Hippocampal formation (tissue), 2 donors: ENCODE data around the gene HAPLN2.

Source experiments
- DNase-seq, 2 donors: peaks; one replicate each; lab custom pipeline; 2025; lab: John Stamatoyannopoulos, UW

The HAPLN2 gene

DNA sequence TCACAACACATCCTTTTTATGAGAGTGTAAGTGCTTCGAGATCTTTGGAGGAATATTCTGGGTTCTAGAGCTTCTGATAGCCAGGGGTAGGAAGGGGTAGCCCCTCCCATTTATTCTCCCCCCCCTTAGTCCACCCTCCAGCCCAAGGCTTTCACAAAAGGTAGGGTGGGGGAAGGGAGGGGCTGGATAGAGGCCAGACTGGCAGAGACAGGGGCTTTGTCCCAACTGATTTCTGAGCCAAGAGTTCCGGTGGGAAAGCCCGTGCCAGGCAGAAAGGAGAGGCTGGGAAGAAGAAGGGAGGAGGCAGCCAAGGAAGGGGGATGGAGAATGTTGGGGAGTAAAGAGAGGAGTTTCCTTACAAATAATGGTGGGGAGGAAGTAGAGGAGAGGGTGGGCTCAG, 25.8 kb downstream of the HAPLN2 start:
- peak in 1 of 2 donors; percentile 31 for DNase-seq

DNA sequence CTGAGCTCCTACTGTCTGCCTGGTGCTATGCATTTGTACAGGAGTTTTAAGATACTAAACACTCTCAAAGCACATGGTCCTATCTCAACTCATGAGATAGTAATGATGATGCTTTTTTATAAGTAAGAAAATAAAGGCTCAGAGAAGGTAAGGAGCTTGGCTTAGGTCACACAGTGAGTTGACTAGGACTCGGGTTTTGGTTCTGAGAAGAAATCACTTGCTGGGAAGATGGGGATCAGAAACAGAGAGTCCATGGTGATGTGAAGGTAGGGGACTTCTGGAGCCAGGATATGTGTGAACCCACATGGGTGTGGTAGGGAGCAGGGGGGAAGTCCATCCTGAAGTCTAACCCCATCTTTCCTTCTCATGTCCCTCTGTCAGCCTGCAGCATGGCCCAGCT, 26.5 kb downstream of the HAPLN2 start:
- no peak for DNase-seq

DNA sequence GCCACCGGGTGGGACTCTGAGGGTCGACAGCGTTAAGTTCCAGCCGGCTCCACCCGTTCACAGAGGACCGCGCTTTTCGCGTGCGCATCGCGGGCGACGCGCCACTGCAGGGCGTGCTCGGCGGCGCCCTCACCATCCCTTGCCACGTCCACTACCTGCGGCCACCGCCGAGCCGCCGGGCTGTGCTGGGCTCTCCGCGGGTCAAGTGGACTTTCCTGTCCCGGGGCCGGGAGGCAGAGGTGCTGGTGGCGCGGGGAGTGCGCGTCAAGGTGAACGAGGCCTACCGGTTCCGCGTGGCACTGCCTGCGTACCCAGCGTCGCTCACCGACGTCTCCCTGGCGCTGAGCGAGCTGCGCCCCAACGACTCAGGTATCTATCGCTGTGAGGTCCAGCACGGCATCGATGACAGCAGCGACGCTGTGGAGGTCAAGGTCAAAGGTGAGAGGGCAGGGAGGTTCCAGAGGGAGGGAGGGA, 27.6 kb downstream of the HAPLN2 start:
- no peak for DNase-seq

DNA sequence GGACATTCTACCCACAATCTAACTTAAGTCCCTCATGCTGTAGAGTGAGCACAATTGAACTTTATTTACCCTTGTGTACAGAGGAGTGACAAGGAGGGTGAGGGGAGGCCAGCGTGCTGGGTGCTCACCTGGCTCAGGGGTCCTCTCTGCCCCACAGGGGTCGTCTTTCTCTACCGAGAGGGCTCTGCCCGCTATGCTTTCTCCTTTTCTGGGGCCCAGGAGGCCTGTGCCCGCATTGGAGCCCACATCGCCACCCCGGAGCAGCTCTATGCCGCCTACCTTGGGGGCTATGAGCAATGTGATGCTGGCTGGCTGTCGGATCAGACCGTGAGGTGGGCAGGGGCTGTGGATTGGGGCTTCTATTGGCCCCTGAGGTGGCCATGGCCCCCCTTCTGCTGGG, 28.1 kb downstream of the HAPLN2 start:
- DNase-seq, result no peak

DNA sequence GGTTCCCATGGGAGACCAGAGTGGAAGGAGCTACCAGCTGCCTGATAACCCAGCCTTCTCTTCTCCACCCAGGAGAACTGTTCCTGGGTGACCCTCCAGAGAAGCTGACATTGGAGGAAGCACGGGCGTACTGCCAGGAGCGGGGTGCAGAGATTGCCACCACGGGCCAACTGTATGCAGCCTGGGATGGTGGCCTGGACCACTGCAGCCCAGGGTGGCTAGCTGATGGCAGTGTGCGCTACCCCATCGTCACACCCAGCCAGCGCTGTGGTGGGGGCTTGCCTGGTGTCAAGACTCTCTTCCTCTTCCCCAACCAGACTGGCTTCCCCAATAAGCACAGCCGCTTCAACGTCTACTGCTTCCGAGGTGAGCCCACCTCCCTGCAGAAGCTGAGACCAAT, 29.3 kb downstream of the HAPLN2 start:
- DNase-seq, result no peak

DNA sequence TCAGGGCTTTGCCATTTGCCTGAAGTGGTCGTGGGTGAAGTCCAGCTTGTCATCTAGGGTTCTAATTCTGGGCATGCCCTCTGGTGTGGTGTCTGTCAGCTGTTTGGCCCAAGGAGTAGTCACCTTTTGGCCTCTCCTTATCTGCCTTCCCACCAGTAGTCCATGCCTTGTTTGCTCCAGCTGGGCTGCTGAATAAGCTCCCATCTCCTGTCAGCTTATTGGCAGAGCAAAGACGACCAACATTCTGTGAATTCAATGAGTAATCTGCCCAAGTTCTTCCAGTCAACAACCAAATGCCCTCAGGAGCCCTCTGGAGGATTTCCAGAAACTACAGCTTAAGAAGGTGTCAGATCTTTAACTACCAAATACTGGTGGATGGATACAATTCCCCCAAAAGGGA, 29.7 kb downstream of the HAPLN2 start:
- DNase-seq, result no peak

DNA sequence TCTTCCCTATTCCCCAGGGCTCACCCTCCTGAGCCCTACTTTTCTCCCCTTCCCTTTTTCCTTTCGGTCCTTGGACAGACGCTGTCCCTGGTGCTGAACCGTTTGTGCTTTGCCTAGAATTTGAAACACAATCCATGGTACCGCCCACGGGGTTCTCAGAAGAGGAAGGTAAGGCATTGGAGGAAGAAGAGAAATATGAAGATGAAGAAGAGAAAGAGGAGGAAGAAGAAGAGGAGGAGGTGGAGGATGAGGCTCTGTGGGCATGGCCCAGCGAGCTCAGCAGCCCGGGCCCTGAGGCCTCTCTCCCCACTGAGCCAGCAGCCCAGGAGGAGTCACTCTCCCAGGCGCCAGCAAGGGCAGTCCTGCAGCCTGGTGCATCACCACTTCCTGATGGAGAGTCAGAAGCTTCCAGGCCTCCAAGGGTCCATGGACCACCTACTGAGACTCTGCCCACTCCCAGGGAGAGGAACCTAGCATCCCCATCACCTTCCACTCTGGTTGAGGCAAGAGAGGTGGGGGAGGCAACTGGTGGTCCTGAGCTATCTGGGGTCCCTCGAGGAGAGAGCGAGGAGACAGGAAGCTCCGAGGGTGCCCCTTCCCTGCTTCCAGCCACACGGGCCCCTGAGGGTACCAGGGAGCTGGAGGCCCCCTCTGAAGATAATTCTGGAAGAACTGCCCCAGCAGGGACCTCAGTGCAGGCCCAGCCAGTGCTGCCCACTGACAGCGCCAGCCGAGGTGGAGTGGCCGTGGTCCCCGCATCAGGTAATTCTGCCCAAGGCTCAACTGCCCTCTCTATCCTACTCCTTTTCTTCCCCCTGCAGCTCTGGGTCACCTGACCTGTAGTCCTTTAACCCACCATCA, 33.1 kb downstream of the HAPLN2 start:
- DNase-seq, result no peak

DNA sequence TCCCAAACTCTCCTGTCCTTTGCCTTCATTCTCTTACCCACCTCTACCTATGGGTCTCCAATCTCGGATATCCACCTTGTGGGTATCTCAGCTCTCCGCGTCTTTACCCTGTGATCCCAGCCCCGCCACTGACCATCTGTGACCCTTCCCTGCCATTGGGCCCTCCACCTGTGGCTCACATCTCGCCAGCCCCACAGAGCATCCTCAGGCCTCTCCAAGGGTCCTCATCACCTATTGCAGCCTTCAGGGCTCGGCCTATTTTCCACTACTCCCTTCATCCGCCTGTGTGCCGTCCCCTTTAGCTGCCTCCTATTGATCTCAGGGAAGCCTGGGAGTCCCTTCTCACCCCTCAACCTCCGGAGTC, 33.8 kb downstream of the HAPLN2 start:
- DNase-seq, result no peak

DNA sequence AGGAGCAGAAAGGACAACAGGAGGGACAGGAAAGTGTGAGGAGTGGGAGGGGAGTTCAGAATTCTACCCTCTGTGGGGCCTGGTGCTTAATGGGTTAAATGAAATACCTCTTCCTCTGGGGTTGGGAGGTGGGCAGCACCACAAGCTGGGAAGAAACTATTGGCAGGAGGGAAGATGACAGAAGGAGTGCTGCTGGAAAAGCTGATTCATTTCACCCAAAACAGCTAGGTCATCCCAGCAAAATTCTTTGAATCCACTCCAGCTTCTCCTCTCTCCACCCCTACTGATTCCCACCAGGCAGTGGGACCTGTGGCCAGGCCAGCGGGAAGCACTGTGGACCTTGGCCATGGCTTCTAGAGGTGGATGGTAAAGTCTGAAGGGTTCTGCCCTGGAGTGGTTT, 35.5 kb downstream of the HAPLN2 start:
- DNase-seq, result no peak

DNA sequence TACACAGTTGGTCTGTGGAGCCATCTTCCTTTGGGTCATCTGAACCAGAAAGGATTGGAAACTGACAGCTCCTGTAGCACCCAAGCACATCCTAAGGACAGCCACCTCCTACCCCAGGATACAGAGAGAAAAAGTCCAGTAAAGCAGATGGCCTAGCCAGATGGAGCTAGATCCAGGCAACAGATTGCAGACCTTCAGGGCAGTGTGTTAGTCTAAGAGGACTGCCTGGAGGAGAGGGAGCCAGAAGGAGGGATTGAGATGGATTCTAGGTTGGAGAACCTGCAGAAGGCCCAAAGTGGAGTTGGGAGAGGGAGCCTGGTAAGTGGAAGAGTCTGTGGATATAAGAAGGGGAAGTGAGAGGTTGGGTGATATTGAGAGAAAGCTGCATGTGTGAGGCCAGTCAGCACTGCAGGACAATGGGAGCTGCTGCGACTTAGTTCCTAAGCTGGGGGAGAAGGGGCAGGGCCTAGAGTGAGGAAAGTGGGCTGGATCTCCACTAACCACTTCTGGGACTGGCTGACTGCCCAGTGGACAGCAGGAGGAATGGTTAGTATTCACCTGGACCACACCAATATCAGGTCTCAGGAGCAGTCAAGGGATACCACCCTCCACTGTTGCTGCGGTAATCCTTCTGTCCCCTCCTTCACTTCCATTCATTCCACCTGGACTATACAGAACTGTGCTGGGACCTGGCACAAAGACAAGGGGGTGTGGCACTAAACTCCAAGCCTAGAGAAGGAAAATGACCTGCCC, 36.1 kb downstream of the HAPLN2 start:
- no peak for DNase-seq

DNA sequence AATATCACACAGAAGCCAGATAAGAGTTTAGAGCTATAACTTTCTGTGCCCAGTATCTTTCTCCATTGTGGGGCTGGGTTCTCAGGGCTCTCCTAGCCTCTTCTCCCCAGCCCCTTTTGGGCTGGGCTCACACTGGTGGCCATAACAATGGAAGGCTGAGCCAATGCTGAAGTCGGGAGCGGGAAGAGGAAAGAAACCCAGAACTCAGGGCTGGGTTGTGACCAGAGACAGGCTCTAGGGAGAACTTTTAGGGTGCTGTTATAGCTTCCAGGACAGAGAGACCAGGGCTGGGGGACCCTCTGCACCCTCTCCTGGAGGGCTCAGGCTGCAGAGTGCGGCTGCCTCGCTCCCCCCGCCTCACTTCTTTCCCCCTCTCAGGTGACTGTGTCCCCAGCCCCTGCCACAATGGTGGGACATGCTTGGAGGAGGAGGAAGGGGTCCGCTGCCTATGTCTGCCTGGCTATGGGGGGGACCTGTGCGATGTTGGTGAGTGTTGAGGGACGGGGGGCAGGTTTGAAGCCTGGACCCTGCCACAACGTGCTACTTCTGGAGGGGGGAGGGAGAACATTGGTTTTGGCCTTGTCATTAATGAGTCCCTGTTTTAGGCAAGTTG, 36.8 kb downstream of the HAPLN2 start:
- no peak for DNase-seq

DNA sequence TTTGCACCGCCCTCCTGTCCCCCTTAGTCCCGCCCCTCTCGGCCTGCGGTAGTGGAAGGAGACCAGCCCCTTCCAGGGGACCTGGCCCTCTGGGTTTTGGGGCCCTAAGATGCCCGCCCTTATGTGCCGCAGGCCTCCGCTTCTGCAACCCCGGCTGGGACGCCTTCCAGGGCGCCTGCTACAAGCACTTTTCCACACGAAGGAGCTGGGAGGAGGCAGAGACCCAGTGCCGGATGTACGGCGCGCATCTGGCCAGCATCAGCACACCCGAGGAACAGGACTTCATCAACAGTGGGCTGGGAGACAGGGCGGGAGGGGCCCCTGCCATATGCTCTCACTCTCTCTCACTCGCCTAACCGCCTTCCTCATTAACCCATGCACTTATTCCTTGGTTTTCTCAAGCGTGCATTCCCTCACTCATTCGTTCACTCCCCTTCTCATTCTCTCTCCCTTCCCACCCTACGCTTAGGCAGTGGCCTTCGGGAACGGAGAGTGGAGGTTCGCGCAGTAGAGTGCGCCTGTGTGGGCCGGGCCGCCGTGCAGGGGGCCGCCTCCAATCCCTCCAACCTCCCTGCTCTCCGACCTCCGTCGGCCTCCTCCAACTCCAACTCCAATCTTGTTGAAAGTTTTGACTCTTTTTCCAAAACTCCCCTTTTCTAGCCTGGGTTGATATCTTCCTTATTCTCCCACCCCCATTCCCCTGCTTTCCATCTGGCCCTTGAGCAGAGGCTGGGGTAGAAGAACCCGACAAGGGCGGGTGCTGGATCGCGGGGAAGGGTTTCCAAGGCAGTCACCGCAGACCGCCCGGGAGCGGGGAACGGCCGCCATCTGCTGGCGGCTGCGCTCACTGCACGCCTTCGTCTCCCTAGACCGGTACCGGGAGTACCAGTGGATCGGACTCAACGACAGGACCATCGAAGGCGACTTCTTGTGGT, 37.9 kb downstream of the HAPLN2 start:
- peak; percentile 65 to 66 for DNase-seq

DNA sequence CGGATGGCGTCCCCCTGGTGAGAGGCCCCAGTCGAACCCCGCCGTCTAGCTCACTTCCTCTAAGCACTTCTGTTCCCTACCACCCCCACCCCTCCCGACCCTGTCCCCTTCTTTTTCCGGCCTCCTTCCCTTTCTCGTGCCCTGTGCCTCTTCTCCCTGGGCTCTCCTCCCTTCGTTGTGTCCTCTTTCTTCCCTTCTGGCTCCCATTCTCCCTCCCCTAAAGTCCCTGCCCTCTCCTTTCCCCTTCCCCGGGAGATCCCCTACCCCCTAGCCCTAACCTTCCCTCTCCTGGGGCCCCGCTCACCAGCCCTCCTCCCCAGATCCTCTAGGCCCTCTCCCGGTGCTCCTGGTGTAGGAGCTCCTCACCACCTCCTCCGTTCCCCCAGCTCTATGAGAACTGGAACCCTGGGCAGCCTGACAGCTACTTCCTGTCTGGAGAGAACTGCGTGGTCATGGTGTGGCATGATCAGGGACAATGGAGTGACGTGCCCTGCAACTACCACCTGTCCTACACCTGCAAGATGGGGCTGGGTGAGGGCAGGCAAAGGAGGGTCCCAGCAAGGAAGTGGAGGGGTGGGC, 38.6 kb downstream of the HAPLN2 start:
- no peak for DNase-seq

DNA sequence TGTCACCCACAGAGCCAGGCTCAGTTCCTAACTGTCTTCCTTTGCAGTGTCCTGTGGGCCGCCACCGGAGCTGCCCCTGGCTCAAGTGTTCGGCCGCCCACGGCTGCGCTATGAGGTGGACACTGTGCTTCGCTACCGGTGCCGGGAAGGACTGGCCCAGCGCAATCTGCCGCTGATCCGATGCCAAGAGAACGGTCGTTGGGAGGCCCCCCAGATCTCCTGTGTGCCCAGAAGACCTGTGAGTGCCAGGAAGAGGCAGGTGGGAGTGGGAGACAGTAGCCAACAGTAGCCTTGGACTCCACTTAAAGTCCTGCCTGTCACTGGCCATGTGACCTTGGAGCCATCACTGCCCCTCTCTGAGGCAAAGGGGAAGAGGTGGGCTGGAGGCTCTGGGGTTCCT, 39.3 kb downstream of the HAPLN2 start:
- no peak for DNase-seq

DNA sequence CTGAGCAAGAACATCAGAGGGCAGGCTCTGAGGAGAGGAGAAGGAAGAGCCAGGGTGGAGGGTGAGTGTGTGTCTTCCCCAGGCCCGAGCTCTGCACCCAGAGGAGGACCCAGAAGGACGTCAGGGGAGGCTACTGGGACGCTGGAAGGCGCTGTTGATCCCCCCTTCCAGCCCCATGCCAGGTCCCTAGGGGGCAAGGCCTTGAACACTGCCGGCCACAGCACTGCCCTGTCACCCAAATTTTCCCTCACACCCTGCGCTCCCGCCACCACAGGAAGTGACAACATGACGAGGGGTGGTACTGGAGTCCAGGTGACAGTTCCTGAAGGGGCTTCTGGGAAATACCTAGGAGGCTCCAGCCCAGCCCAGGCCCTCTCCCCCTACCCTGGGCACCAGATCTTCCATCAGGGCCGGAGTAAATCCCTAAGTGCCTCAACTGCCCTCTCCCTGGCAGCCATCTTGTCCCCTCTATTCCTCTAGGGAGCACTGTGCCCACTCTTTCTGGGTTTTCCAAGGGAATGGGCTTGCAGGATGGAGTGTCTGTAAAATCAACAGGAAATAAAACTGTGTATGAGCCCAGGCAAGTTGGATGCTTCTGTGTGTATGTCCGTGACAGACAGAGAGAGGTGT, 39.8 kb downstream of the HAPLN2 start:
- no peak for DNase-seq

DNA sequence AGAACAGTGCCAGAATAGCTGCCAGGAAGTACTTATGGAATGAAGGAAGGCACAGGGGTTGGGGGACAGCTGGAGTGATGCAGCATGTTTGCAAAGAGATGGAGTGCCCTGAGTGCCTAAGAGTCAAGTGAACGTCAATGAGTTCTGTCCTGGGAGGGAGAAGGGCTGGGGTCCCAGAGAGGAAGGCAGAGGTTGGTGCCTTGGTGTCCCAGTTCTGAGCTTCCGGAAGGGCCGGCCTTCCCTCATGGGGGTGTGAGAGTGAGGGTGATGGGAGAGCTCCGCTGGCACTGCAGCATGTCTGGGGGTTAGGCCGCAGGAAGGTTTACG, 40.4 kb downstream of the HAPLN2 start:
- no peak for DNase-seq

DNA sequence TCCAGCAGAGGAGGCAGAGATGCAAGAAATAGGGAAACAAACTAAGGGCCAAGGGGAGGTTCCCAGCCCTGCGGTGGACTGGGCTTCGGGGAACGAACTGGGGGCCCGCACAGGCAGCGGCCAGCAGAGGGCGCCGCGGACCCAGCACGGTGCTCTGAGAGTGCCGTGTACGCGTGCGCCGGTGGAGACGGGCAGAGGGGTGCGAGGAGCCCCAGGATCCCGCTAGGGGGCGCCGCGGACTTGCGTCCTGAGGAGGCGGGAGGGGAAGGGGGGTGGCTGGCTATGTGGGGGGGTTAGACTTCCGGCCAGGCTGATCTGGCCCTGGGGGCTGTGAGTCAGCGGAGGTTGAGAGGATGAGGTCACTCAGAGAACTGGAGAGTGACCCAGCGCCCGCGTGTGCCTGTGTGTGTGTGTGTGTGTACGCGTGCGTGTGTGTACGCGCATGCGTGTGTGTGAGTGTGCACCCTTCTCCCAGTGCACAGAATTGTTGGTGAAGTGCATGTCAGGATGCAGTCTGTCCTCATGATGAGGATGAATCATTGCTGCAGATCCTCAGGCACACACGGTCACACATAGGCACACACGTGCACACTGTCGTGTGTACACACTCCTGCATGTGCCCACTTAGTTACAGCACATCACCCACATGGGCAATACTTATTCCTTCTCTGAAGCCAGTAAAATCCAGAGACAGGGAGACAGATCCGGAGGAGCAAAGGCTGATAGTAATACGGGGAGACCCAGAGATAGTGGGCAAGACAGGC, 41.0 kb downstream of the HAPLN2 start:
- DNase-seq, result peak; percentile 77 to 90

DNA sequence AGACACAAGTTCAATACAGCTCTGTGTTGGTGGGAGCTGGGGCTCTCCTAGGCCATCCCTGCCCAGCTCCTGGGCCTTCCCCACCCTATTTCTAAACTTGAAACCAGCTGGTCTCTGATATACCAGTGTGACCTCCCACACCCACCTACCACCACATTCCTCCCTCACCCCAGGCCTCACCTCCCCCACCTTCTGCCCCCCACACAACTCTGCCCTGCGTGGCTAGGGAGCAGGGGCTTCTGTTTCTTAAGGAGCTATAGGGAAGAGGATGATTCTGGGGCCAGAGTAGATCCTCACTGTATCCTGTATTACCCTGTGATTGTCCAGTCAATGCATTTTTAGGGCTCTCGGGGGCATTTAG, 41.5 kb downstream of the HAPLN2 start:
- DNase-seq, result no peak

DNA sequence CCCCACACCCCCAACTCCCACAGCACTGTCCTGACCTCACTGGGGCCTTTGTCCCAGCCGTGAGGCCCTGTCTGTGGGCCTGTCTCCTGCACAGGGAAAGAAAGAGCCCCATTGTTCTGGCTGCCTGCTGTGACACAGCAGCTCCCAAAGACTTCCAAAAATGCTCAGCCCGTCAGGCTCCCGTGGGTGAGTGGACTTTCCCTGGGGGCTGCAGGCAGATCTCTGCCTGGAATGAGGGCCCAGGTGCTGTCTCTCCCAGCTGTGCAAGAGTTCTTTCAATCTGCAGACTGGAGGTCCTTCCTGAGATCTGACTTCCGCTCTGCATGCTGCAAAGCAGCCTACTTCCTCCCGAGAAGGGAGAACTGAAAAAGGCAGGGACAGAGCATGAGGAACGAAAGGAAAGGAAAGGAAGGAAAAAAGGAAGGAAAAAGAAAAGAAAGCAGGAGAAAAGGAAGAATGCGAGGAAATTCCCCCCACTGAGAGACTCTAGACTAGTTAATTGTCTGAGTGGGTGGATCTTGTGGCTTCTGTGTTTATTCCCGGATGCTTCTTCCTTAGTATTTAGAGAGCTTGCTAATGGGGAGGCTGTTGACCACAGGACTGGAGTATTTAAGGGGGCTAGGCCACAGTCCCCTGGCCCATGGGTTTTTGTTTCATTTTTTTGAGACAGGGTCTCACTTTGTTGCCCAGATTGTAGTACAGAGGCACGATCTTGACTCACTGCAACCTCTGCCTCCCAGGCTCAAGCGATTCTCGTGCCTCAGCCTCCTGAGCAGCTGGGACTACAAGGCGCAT, 43.0 kb downstream of the HAPLN2 start:
- DNase-seq, result peak; percentile 67 to 72

DNA sequence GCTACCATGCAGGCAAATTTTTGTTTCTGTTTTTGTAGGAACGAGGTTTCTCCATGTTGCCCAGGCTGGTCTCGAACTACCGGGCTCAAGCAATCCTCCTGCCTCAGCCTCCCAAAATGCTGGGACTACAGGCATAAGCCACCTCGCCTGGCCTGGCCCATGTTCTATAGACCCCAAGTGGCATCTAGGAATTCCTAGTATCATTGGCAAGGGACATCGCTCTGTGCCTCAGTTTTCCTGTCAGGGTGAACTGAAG, 43.5 kb downstream of the HAPLN2 start:
- DNase-seq, result no peak
